HG03442 (cell line): ENCODE measurements around the gene LRP1B.

ENCODE experiments used
- ATAC-seq: cut with Tn5 transposase; IDR thresholded peaks from one replicate; pipeline ENCODE4 v1.9.1; 2021; ENCODE audit warnings: mild to moderate bottlenecking, moderate library complexity; ENCODE audit not compliant: unreplicated experiment

Gene LRP1B

GRCh38 chr2:140246058-140246457 is 1884.8 kb downstream of the LRP1B start:
- no peak for ATAC-seq

GRCh38 chr2:140242889-140243288 is 1887.9 kb downstream of the LRP1B start:
- no peak for ATAC-seq

- no peak for ATAC-seq
Observed at GRCh38 chr2:140234116-140234515, 1896.7 kb downstream of the LRP1B start.

- no peak for ATAC-seq
Observed at GRCh38 chr2:140210963-140211362, 1919.9 kb downstream of the LRP1B start.

- ATAC-seq = no peak
Observed at GRCh38 chr2:140205093-140205492, 1925.7 kb downstream of the LRP1B start.

- ATAC-seq = no peak
Observed at GRCh38 chr2:140203347-140203746, 1927.5 kb downstream of the LRP1B start.

- ATAC-seq = no peak
Observed at GRCh38 chr2:140201572-140201971, 1929.2 kb downstream of the LRP1B start.

GRCh38 chr2:140200764-140201163 is 1930.1 kb downstream of the LRP1B start:
- ATAC-seq = no peak

- ATAC-seq = no peak
Observed at GRCh38 chr2:140200307-140200706, 1930.5 kb downstream of the LRP1B start.

GRCh38 chr2:140199312-140199711 is 1931.5 kb downstream of the LRP1B start:
- no peak for ATAC-seq

GRCh38 chr2:140187086-140187485 is 1943.7 kb downstream of the LRP1B start:
- no peak for ATAC-seq

GRCh38 chr2:140186313-140186712 is 1944.5 kb downstream of the LRP1B start:
- ATAC-seq = no peak

GRCh38 chr2:140185076-140185475 is 1945.7 kb downstream of the LRP1B start:
- ATAC-seq = no peak

GRCh38 chr2:140183056-140183765 is 1947.6 kb downstream of the LRP1B start:
- no peak for ATAC-seq
